GM23338 (cell line): ENCODE data around the gene RIPPLY1.

Experiments used
- CTCF ChIP-seq, 2 experiments: fragments of 200-600 bp in 1 of 2; sonication (generic) in 1 of 2; conservative IDR thresholded peaks; 2 replicates each; pipeline versions ENCODE4 v1.5.1 to v1.6.1; 2016 to 2017; ENCODE audit warnings: antibody characterized with exemption in 2 of 2, low read depth in 2 of 2, mild to moderate bottlenecking in 2 of 2, moderate library complexity in 1 of 2
- EZH2 ChIP-seq: fragments of 200-600 bp; sonication (generic); IDR thresholded peaks from one replicate; pipeline ENCODE4 v1.8.0; 2017; ENCODE audit warnings: antibody characterized with exemption, mild to moderate bottlenecking, low read depth; ENCODE audit not compliant: unreplicated experiment
- JUNB ChIP-seq: IDR thresholded peaks from one replicate; pipeline ENCODE4 v1.6.1; 2016; ENCODE audit warnings: antibody characterized with exemption; ENCODE audit not compliant: unreplicated experiment
- REST ChIP-seq: IDR thresholded peaks from one replicate; pipeline ENCODE4 v1.6.1; 2018; ENCODE audit warnings: antibody characterized with exemption; ENCODE audit not compliant: unreplicated experiment

GRCh38 chrX:106863697-106864096 is 39.4 kb downstream of the RIPPLY1 start:
- no peak for TF ChIP-seq CTCF (conservative IDR thresholded peaks at IDR 0.05; ENCODE audit: low read depth in 2 of 2)
- TF ChIP-seq JUNB, result no peak
- no peak for TF ChIP-seq EZH2
- no peak for TF ChIP-seq REST
